Right lobe of liver (tissue), 4 donors: Measurements from ENCODE around the gene CD58.

ENCODE experiments used
- CTCF ChIP-seq, 4 donors: fragments of 200-600 bp in 3 of 4; fragments of 450-650 bp in 1 of 4; IDR thresholded peaks; one replicate each; pipeline versions ENCODE4 v1.5.1 to v1.8.0; 2016 to 2022; ENCODE audit warnings: antibody characterized with exemption in 4 of 4, mild to moderate bottlenecking in 2 of 4
- POLR2A ChIP-seq: fragments of 450-650 bp; IDR thresholded peaks from one replicate; pipeline ENCODE4 v1.6.1; 2017; ENCODE audit warnings: antibody characterized with exemption, mild to moderate bottlenecking
- donor health status: DM: no; HTN: no; CAD: no.
- donor health status: DM: no; HTN: no; CAD: no.
- donor health status: DM: no; HTN: yes; CAD: no.

- TF ChIP-seq CTCF (IDR thresholded peaks at IDR 0.05) (no peak), POLR2A (no peak)
Observed at GRCh38 chr1:116578581-116578980, 7.8 kb upstream of the CD58 start.
